Esophagus muscularis mucosa (tissue), 4 donors: Measurements from ENCODE around the gene PFDN2. TPM values are rescaled to one million over a fixed set of nuclear protein-coding genes. Genes with fewer than 3 reads are reported as not detected.

Experiments
- DNase-seq: peaks from one replicate; pipeline ENCODE4 v3.0.0-alpha.2; 2017; ENCODE audit errors: extremely low spot score
- H3K27ac ChIP-seq, 4 donors: fragments of 200-600 bp; sonication (generic); replicated peaks in 1 of 4; 1 replicate in 3 of 4; 2 replicates in 1 of 4; pipeline ENCODE4 v1.5.1; 2016 to 2019; ENCODE audit warnings: mild to moderate bottlenecking in 1 of 4
- H3K27me3 ChIP-seq, 4 donors: fragments of 200-600 bp; sonication (generic); one replicate each; pipeline versions ENCODE4 v1.5.1 to v1.6.0; 2016 to 2019
- H3K36me3 ChIP-seq, 4 donors: fragments of 200-600 bp; sonication (generic); one replicate each; pipeline ENCODE4 v1.5.1; 2016 to 2019
- H3K4me1 ChIP-seq, 4 donors: fragments of 200-600 bp; sonication (generic); one replicate each; pipeline ENCODE4 v1.5.1; 2016 to 2019
- H3K4me3 ChIP-seq, 4 donors: fragments of 200-600 bp; sonication (generic); 1 replicate in 2 of 4; 2 replicates in 2 of 4; pipeline ENCODE4 v1.5.1; 2016 to 2019; ENCODE audit warnings: mild to moderate bottlenecking in 4 of 4, moderate library complexity in 1 of 4
- H3K9me3 ChIP-seq, 4 donors: fragments of 200-600 bp; sonication (generic); 1 replicate in 3 of 4; 2 replicates in 1 of 4; pipeline ENCODE4 v1.5.1; 2016 to 2019
- CTCF ChIP-seq, 3 experiments: fragments of 200-600 bp in 2 of 3; fragments of 450-650 bp in 1 of 3; sonication (generic) in 2 of 3; IDR thresholded peaks; one replicate each; pipeline ENCODE4 v1.5.1; 2017 to 2019; ENCODE audit warnings: antibody characterized with exemption in 3 of 3, mild to moderate bottlenecking in 2 of 3, moderate library complexity in 1 of 3
- EP300 ChIP-seq: sonication (generic); formaldehyde crosslinking; IDR thresholded peaks from one replicate; pipeline ENCODE4 v1.6.1; 2017; ENCODE audit warnings: antibody characterized with exemption
- POLR2A ChIP-seq: fragments of 450-650 bp; IDR thresholded peaks from one replicate; pipeline ENCODE4 v1.6.1; 2017; ENCODE audit warnings: antibody characterized with exemption, moderate library complexity, mild to moderate bottlenecking, low read depth
- POLR2AphosphoS5 ChIP-seq, 2 donors: sonication (generic); formaldehyde crosslinking; IDR thresholded peaks; one replicate each; pipeline ENCODE4 v1.6.1; 2017; ENCODE audit warnings: antibody characterized with exemption in 2 of 2
- WGBS: methylation state at CpG from one replicate; pipeline ENCODE4 v1.1.5; 2018; 5-methylcytosine and 5-hydroxymethylcytosine counted together
- intact Hi-C: fragments of 100-400 bp; cut with DNase I; formaldehyde crosslinking; loops from one replicate; pipeline ENCODE4 v1.15.1; 2023
- total RNA-seq, 4 donors: library from RNA; depleted of rRNA; stranded (reverse); fragments of >200 nt; gene quantifications; one replicate each; pipeline versions ENCODE4 v1.1.0 to v1.2.1, GENCODE V29; 2016

The PFDN2 gene
- total RNA-seq, 4 donors from 2014 or later, result 19.5 to 52.0 (median 40.5) TPM

GRCh38 chr1:161111527-161111926 lies 6.3 kb downstream of the PFDN2 start:
- Histone ChIP-seq H3K4me1 (peaks cover 25 to 43% (median 34%) of the 10 kb centered on the region in 4 donors), H3K27me3 (no peaks in the 10 kb centered on the region), H3K4me3 (no peak overlapping the region), H3K27ac (no peak overlapping the region), H3K36me3 (peaks cover 3 to 23% (median 6%) of the 10 kb centered on the region in 4 donors), H3K9me3 (no peaks in the 10 kb centered on the region)
- no peak for DNase-seq
- no peak for TF ChIP-seq EP300
- WGBS, result 88% methylated on average over 2 of the region's 2 CpGs
- intact Hi-C loops, result loop anchor here (10.0 kb wide), 1 partner anchor 277 kb away; no protein-coding TSS in a partner anchor

GRCh38 chr1:161111117-161111516 lies 6.7 kb downstream of the PFDN2 start:
- H3K4me3 ChIP-seq, result no peak overlapping the region
- peaks cover 3 to 23% (median 6%) of the 10 kb centered on the region in 4 donors for H3K36me3 ChIP-seq
- no peaks in the 10 kb centered on the region for H3K9me3 ChIP-seq
- TF ChIP-seq EP300 (no peak), CTCF (IDR thresholded peaks at IDR 0.05) (no peak)
- H3K4me1 ChIP-seq, result peaks cover 21 to 39% (median 31%) of the 10 kb centered on the region in 4 donors
- no peak for DNase-seq
- no peak overlapping the region for H3K27ac ChIP-seq
- WGBS, result 93% methylated on average over 3 of the region's 3 CpGs
- no peaks in the 10 kb centered on the region for H3K27me3 ChIP-seq
- intact Hi-C loops, result loop anchor here (10.0 kb wide), 1 partner anchor 276 kb away; no protein-coding TSS in a partner anchor

- TF ChIP-seq POLR2A (no peak), EP300 (no peak), POLR2AphosphoS5 (IDR thresholded peaks at IDR 0.05) (no peak), CTCF (IDR thresholded peaks at IDR 0.05) (no peak)
- H3K9me3 ChIP-seq, result no peaks in the 10 kb centered on the region
- no peak overlapping the region for H3K4me3 ChIP-seq
- no peaks in the 10 kb centered on the region for H3K27me3 ChIP-seq
- peaks cover 13 to 24% (median 19%) of the 10 kb centered on the region in 4 donors for H3K36me3 ChIP-seq
- H3K4me1 ChIP-seq, result peaks cover 0 to 4% (median under 1%) of the 10 kb centered on the region in 4 donors
- no peak for DNase-seq
- no peak overlapping the region for H3K27ac ChIP-seq
- 100% methylated on average over 1 of the region's 1 CpG for WGBS
- intact Hi-C loops, result no loop called here
These were observed 11.4 kb downstream of the PFDN2 start for GRCh38 chr1:161106431-161106830.

GRCh38 chr1:161100556-161100955 lies 17.3 kb downstream of the PFDN2 start:
- Histone ChIP-seq H3K27ac (no peak overlapping the region), H3K9me3 (no peaks in the 10 kb centered on the region), H3K27me3 (peaks cover 0 to 3% (median 0%) of the 10 kb centered on the region in 4 donors), H3K4me3 (no peak overlapping the region), H3K4me1 (peaks cover 18 to 29% (median 24%) of the 10 kb centered on the region in 4 donors), H3K36me3 (peaks cover 11 to 37% (median 22%) of the 10 kb centered on the region in 4 donors)
- WGBS, result 48% methylated on average over 2 of the region's 2 CpGs
- no peak for TF ChIP-seq POLR2AphosphoS5 (IDR thresholded peaks at IDR 0.05)
- TF ChIP-seq EP300, result no peak
- TF ChIP-seq POLR2A, result no peak
- TF ChIP-seq CTCF (IDR thresholded peaks at IDR 0.05), result no peak
- intact Hi-C loops, result no loop called here
- DNase-seq, result no peak

- TF ChIP-seq CTCF (IDR thresholded peaks at IDR 0.05) (no peak), EP300 (no peak), POLR2AphosphoS5 (IDR thresholded peaks at IDR 0.05) (no peak), POLR2A (no peak)
- peaks cover 18 to 29% (median 24%) of the 10 kb centered on the region in 4 donors for H3K4me1 ChIP-seq
- H3K4me3 ChIP-seq, result peak overlapping the region; percentile 68 to 79 (median 78)
- intact Hi-C loops, result loop anchor here (5.0 kb wide), 3 partner anchors 52 to 372 kb away; partner anchors contain the start of gene USF1
- H3K27ac ChIP-seq, result peak overlapping the region; percentile 71 to 81 (median 78)
- H3K9me3 ChIP-seq, result no peaks in the 10 kb centered on the region
- WGBS, result 77% methylated on average over 9 of the region's 9 CpGs
- DNase-seq, result no peak
- H3K27me3 ChIP-seq, result peaks cover 0 to 3% (median 0%) of the 10 kb centered on the region in 4 donors
- H3K36me3 ChIP-seq, result peaks cover 11 to 37% (median 22%) of the 10 kb centered on the region in 4 donors
These were observed 18.6 kb downstream of the PFDN2 start for GRCh38 chr1:161099090-161099802.
